Measurements from ENCODE around the gene WDR48.

WDR48 gene

GRCh38 chr3:39028546-39028945 is 23.3 kb upstream of the WDR48 start:
- Histone ChIP-seq H3K9me3 (ENCODE audit: low read length) (no peaks in the 10 kb centered on the region), H3K4me2 (ENCODE audit: low read length) (no peak overlapping the region), H3K9me2 (ENCODE audit: low read depth, low read length) (no peaks in the 10 kb centered on the region), H3K79me2 (ENCODE audit: insufficient read depth, low read length) (no peaks in the 10 kb centered on the region), H3K4me3 (ENCODE audit: low read depth, low read length, poor library complexity, severe bottlenecking) (no peak overlapping the region), H3F3A (ENCODE audit: insufficient read depth, low read length) (no peaks in the 10 kb centered on the region), H2AFZ (ENCODE audit: low read length) (no peak overlapping the region), H3K27ac (ENCODE audit: low read depth, low read length, poor library complexity, severe bottlenecking) (no peak overlapping the region), H3K9ac (ENCODE audit: low read length) (no peak overlapping the region), H3K27me3 (ENCODE audit: insufficient read depth, low read length) (no peaks in the 10 kb centered on the region), H3K36me3 (ENCODE audit: insufficient read depth, low read length) (no peaks in the 10 kb centered on the region), H3K4me1 (ENCODE audit: insufficient read depth, low read length, severe bottlenecking) (no peaks in the 10 kb centered on the region), H4K20me1 (ENCODE audit: insufficient read depth, low read length) (no peaks in the 10 kb centered on the region)
- TF ChIP-seq EZH2 (IDR thresholded peaks at IDR 0.05; ENCODE audit: borderline replicate concordance, low read length) (no peak), CTCF (IDR thresholded peaks at IDR 0.05; ENCODE audit: low read length) (no peak)

GRCh38 chr3:39029556-39029955 is 22.3 kb upstream of the WDR48 start:
- no peak for TF ChIP-seq EZH2 (IDR thresholded peaks at IDR 0.05; ENCODE audit: borderline replicate concordance, low read length)
- TF ChIP-seq CTCF (IDR thresholded peaks at IDR 0.05; ENCODE audit: low read length) = no peak
- no peak overlapping the region for H3K4me2 ChIP-seq (ENCODE audit: low read length)
- no peaks in the 10 kb centered on the region for H3K79me2 ChIP-seq (ENCODE audit: insufficient read depth, low read length)
- H3F3A ChIP-seq (ENCODE audit: insufficient read depth, low read length) = no peaks in the 10 kb centered on the region
- no peaks in the 10 kb centered on the region for H3K9me3 ChIP-seq (ENCODE audit: low read length)
- H3K27me3 ChIP-seq (ENCODE audit: insufficient read depth, low read length) = no peaks in the 10 kb centered on the region
- no peaks in the 10 kb centered on the region for H3K4me1 ChIP-seq (ENCODE audit: insufficient read depth, low read length, severe bottlenecking)
- H4K20me1 ChIP-seq (ENCODE audit: insufficient read depth, low read length) = no peaks in the 10 kb centered on the region
- H3K9me2 ChIP-seq (ENCODE audit: low read depth, low read length) = no peaks in the 10 kb centered on the region
- H3K36me3 ChIP-seq (ENCODE audit: insufficient read depth, low read length) = no peaks in the 10 kb centered on the region
- no peak overlapping the region for H3K9ac ChIP-seq (ENCODE audit: low read length)
- no peak overlapping the region for H3K27ac ChIP-seq (ENCODE audit: low read depth, low read length, poor library complexity, severe bottlenecking)
- no peak overlapping the region for H3K4me3 ChIP-seq (ENCODE audit: low read depth, low read length, poor library complexity, severe bottlenecking)
- no peak overlapping the region for H2AFZ ChIP-seq (ENCODE audit: low read length)

- Histone ChIP-seq H3K27me3 (ENCODE audit: insufficient read depth, low read length) (no peaks in the 10 kb centered on the region), H3K9me2 (ENCODE audit: low read depth, low read length) (no peaks in the 10 kb centered on the region), H3K4me1 (ENCODE audit: insufficient read depth, low read length, severe bottlenecking) (no peaks in the 10 kb centered on the region), H2AFZ (ENCODE audit: low read length) (no peak overlapping the region), H3K36me3 (ENCODE audit: insufficient read depth, low read length) (no peaks in the 10 kb centered on the region), H3K4me3 (ENCODE audit: low read depth, low read length, poor library complexity, severe bottlenecking) (no peak overlapping the region), H3F3A (ENCODE audit: insufficient read depth, low read length) (no peaks in the 10 kb centered on the region), H3K9me3 (ENCODE audit: low read length) (0 out of 2 replicates have a peak, but pooled peaks cover 2% of the 10 kb centered on the region), H3K27ac (ENCODE audit: low read depth, low read length, poor library complexity, severe bottlenecking) (no peak overlapping the region), H3K9ac (ENCODE audit: low read length) (no peak overlapping the region), H3K79me2 (ENCODE audit: insufficient read depth, low read length) (no peaks in the 10 kb centered on the region), H3K4me2 (ENCODE audit: low read length) (no peak overlapping the region), H4K20me1 (ENCODE audit: insufficient read depth, low read length) (no peaks in the 10 kb centered on the region)
- TF ChIP-seq CTCF (IDR thresholded peaks at IDR 0.05; ENCODE audit: low read length) (no peak), EZH2 (IDR thresholded peaks at IDR 0.05; ENCODE audit: borderline replicate concordance, low read length) (no peak)
Measured at GRCh38 chr3:39038165-39038564, 13.7 kb upstream of the WDR48 start.

Data from OCI-LY1 (cell line).